Glomerular endothelial cell (primary cell): ENCODE results near the gene C1QTNF1. TPM values are rescaled to one million over a fixed set of nuclear protein-coding genes. Genes with fewer than 3 reads are reported as not detected.

ENCODE experiments used
- DNase-seq: peaks from one replicate; pipeline ENCODE4 v3.0.0-alpha.2; 2011; ENCODE audit warnings: low read depth, low spot score; ENCODE audit errors: extremely low read depth
- total RNA-seq: library from RNA; depleted of rRNA; stranded (reverse); fragments of >200 nt; gene quantifications from 2 replicates; pipeline ENCODE4 v1.2.3, GENCODE V29; 2015

Gene C1QTNF1
- total RNA-seq, 1 donor from 2014 or later: 7.3 TPM

DNA sequence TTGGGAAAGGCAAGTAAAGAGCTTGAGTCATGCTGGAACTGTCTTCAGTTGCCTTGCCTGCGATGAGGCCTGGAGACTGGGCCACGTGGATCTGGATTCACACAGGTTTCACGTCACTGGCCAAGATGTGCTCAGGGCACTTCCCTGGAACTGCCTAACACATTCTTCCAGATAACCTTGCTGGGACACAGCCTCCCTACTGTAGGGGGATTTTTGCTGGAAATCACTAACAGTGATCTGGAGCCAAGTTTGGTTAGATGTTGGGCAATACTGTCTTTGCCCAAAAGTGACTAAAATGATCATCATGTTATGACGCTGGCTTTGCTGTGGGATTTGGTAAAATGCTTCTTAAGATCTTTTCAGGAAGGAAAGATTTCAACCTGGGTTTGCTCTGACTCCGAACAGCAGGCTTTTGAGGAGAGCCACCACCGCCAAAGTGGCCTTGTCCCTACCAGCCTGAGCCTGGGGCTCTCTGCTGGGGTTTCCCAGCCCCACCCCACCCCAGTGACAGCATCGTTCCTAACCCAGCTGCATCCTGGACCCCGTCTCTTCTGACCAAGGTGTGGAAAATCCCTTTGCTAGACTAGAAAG, 14.7 kb downstream of the C1QTNF1 start:
- no peak for DNase-seq

DNA sequence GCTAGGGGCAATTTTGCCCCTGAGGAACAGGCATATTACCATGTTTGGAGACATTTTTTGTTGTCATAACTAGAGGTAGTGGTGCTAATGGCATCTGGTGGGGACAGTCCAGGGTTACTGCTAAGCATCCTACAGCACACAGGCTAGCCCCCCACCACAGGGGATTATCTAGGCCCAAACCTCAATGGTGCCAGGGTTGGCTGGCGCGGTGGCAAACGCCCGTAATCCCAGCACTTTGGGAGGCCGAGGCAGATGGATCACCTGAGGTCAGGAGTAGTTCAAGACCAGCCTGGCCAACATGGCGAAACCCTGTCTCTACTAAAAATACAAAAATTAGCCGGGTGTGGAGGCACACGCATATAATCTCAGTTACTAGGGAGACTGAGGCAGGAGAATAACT, 15.2 kb downstream of the C1QTNF1 start:
- DNase-seq: no peak

DNA sequence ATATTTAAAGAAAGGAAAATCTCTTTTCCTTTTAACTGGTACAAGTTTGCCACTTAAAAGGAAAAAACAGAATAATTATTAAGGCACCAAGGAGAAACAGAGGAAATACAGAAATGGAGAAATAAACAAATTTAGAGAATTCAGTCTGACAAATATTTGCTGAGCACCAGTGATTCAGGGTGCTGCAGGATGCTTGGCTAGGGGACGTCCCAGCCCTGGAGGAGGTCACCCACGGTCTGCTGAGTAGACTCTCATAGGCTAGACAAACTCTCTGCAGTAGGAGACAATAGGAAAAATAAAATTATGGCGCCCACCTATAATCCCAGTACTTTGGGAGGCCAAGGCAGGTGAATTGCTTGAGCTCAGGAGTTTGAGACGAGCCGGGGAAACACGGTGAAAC, 15.9 kb downstream of the C1QTNF1 start:
- no peak for DNase-seq

DNA sequence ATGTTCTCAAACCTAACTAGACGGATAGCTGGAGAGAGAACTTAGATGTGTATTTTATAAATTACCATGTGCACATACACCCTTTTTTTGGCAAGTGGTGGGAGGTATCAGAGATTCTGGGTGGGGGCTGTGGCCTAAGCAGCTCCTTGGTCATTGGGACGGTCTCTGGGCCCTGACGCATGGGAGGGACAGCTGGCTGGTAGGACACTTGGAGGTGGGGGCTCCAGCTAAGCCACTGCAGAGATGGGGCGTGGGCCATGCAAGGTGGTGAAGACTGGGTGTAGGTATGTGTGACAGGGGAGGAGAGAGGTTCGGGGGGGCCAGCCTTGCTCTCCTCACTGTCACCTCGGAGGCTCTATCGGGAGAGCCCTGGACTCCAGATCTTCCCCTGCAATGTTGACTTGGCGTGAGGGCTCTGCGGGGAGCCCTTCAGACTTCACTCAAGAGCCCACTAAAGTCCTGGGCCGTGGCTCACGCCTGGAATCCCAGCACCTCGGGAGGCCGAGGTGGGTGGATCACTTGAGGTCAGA, 17.1 kb downstream of the C1QTNF1 start:
- no peak for DNase-seq

DNA sequence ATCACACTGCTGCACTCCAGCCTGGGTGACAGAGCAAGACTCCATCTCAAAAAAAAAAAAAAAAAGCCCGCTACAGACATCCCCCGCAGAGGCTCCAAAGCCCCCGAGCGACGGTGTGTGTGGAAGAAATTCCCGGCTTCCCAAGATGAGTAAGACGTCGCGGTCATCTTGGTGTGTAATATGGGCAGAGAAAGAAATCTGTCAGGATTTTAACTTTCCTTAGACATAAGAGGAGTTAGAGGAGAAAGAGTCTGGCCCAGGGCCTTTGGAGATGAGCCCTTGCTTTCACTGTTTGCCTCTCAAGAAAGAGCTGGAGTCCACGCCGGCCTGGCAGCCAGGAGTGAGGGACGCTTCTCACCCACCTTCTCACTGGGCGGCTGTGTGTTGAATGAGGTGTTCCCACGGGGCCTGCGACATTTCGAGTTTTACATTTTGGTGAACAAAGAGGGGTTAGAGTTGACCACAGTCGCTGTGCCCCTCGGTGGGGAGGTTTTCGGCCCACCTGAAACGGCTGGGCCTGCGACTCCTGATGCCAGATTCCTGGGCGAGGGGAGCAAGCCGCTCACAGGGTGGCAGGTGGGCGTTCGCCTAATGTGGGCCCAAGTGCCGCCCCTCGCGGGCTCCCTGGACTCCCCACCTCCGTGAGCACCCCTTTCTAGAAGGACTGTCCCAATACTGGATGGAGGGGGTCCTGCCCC, 17.9 kb downstream of the C1QTNF1 start:
- no peak for DNase-seq

DNA sequence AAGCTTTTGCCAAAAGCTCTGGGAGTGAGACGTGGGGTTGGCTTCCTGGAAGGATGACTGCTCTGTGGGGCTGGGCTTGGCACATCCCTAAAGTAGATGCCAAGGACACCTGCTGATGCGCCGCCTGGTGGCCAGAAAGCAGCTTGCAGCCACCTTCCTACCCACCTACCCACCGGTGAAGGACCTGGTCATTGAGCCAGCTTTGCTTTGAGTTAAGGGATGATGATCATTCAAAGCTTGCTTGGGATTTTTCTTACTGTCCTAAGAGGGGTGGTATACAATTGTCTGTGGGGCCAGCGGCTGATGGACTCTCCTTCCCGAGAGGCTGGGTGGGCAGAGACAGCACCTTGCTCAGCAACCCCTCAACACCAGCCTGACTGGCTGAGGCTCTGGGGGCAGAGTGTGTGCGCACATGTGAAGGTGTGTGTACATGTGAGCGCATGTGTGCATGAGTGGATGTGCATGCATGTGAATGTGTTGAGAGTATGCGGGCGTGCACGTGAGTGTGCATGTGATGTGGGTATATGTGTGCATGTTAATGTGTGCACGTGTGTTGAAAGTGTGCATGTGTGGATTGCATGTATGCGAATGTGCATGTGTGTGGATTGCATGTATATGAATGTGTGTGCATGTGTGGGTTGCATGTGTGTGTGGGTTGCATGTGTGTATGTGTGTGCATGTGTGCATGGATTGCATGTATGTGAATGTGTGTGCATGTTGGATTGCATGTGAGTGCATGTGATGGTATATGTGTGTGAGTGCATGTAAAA, 18.6 kb downstream of the C1QTNF1 start:
- DNase-seq: no peak

DNA sequence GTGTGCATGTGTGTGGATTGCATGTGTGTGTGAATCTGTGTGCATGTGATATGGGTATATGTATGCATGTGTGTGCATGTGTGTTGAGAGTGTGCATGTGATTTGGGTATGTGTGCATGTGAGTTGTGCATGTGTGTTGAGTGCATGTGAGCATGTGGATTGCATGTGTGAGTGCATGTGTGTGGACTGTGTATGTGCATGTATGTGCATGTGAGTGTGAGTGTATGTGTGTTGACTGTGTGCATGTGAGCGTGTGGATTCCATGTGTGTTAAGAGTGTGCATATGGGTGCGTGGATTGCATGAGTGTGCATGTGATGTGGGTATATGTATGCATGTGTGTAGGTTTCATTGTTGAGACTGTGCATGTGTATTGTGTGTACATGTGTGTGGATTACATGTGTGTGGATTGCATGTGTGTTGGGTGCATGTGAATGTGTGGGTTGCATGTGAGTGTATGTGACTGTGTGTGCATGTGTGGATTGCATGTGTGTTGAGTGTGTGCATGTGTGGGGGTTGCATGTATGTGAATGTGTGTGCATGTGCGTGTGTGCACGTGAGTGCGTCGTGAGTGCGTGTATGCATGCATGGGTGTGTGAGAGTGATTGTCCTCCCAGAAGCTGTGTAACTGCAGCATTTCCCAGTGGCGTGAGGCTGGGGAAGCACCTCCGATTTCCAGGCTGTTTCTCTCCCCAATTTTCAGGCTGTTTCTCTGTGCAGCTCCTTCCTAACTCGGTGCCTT, 19.4 kb downstream of the C1QTNF1 start:
- no peak for DNase-seq

DNA sequence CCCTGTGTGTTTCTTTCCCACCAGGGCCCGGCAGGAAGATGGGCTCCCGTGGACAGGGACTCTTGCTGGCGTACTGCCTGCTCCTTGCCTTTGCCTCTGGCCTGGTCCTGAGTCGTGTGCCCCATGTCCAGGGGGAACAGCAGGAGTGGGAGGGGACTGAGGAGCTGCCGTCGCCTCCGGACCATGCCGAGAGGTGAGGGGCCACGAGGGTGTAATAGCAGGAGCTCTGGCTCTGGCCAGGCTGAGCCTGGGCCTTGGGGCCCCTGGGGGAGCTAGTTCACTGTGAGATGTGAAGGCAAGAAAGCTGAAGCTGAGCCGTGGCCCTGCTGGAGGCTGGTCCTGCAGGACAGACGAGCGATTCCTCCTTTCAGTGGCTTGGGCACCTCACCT, 20.0 kb downstream of the C1QTNF1 start:
- no peak for DNase-seq

DNA sequence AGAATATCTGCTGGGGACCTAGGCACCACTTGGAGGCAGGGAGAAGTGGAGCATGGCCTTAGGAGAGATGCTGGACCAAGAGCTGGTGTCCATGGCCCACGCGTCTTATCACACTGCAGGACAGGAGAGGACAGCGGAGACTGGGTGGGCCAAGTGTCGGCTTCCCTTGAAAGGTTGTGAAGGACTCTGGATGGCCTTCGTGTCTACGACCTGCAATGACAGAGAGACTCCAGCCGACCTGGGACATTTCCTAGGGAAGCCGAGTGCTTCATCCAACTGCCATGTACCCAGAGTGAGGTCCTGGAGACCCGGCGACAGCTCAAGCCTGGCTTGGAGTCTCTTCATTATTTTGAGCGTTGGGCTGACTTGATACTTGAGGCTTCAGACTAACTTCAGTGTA, 20.5 kb downstream of the C1QTNF1 start:
- DNase-seq: no peak

DNA sequence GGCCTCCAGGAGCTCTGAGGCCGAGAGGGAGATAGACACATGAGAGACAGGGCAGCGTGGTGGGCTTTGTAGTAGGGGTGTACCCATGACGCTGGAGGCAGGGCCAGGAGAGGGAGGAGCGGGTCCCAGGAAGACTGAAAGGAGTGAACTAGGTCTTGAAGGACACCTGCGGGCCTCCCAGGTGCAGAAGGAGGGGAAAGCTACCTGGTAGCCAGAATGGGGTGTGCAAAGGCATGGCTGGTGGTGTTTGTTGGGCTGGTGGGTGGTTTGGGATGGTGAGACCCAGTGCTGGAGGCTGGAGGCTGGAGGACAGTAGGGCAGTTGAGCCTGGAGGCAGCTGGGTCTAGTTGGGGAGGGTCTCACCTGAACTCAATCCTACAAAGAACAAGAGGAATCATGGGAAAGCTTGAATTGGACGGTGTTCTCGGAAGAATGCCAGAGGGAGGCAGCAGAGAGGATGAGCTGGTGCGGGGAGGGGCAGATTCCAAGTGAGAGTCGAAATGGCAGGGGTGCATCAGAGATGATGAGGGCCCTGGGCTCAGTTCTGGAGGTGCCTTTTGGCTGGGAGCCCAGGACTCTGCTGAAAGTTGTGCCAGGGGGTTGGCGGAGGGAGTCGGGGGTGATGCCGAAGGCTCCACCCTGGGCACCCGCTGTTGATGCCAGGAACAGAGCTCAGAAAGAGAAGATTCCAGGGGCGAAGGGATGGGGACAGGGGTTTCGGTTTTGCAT, 21.2 kb downstream of the C1QTNF1 start:
- no peak for DNase-seq

DNA sequence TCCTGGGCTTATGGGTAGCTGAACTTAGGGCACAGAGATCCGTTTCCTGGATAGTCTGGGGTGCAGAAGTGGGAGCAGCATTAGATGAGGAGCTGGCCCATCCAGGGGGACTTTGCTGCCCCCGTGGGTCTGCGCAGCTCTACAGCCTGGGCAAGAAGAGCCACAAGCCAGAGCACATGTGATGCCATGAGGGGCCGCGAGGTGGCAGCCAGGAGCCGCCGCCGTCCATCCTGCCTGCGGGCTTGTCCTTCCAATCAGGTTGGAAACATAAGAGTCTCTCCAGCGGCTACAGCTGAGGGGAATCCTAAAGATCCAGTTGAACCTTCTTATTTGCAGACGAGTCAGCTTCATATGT, 21.9 kb downstream of the C1QTNF1 start:
- DNase-seq: no peak

DNA sequence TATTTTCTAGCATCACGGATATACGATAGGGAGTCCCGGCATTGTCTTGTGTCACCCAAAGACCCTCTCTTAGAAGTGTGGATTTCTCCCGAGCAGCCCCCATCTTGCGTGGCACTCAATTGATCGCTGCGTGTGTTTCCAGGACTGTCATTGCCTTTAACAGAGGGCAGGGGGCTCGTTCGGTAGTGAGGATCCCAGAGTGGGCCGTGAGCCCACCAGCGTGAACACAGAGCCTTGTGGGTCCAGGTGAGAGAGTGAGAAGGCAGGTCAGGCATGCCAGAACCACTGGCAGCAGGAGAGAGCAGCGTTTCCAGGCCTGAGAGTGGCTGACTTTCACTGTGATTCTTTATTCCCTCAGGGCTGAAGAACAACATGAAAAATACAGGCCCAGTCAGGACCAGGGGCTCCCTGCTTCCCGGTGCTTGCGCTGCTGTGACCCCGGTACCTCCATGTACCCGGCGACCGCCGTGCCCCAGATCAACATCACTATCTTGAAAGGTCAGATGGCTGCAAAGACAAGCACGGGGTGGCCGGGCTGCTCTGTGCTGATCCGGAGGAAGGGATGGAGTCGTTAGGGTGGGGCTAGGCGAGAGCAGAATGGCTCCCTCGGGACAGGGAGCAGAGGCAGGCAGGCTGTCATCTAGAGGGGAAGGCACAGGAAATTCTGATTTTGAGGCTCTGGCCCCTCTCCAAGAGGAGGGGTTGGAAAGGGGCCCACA, 22.4 kb downstream of the C1QTNF1 start:
- no peak for DNase-seq

DNA sequence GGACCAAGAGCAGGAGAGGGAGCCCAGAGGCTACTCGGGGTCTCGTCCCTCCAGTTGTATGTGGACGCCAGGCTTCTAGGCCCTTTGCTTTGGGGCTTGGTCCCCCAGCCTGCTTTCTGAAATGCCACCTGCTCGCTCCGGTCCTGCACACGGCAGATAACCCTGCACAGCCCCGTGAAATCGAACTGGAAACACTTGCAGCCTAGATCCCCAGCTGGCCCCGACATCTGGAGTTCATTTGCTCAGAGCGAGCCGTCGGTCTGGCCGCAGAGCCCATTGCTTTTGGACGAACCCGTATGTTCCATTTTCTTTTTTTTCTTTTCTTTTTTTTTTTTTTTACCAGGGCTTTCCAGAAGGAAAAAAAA, 22.9 kb downstream of the C1QTNF1 start:
- no peak for DNase-seq

DNA sequence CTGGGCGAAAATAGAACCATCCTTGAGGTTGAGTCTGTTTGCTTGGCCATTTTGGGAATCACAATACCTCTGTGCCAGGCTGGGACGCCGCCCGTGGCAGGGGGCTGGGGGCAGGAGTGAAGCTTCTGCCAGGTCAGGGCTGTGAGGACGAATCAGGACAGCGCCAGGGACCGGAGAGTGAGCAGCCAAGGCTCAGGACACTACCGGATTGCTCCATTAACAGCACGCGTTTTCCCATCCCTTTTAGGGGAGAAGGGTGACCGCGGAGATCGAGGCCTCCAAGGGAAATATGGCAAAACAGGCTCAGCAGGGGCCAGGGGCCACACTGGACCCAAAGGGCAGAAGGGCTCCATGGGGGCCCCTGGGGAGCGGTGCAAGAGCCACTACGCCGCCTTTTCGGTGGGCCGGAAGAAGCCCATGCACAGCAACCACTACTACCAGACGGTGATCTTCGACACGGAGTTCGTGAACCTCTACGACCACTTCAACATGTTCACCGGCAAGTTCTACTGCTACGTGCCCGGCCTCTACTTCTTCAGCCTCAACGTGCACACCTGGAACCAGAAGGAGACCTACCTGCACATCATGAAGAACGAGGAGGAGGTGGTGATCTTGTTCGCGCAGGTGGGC, 23.4 kb downstream of the C1QTNF1 start:
- no peak for DNase-seq

DNA sequence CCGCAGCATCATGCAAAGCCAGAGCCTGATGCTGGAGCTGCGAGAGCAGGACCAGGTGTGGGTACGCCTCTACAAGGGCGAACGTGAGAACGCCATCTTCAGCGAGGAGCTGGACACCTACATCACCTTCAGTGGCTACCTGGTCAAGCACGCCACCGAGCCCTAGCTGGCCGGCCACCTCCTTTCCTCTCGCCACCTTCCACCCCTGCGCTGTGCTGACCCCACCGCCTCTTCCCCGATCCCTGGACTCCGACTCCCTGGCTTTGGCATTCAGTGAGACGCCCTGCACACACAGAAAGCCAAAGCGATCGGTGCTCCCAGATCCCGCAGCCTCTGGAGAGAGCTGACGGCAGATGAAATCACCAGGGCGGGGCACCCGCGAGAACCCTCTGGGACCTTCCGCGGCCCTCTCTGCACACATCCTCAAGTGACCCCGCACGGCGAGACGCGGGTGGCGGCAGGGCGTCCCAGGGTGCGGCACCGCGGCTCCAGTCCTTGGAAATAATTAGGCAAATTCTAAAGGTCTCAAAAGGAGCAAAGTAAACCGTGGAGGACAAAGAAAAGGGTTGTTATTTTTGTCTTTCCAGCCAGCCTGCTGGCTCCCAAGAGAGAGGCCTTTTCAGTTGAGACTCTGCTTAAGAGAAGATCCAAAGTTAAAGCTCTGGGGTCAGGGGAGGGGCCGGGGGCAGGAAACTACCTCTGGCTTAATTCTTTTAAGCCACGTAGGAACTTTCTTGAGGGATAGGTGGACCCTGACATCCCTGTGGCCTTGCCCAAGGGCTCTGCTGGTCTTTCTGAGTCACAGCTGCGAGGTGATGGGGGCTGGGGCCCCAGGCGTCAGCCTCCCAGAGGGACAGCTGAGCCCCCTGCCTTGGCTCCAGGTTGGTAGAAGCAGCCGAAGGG, 24.2 kb downstream of the C1QTNF1 start:
- DNase-seq: no peak

DNA sequence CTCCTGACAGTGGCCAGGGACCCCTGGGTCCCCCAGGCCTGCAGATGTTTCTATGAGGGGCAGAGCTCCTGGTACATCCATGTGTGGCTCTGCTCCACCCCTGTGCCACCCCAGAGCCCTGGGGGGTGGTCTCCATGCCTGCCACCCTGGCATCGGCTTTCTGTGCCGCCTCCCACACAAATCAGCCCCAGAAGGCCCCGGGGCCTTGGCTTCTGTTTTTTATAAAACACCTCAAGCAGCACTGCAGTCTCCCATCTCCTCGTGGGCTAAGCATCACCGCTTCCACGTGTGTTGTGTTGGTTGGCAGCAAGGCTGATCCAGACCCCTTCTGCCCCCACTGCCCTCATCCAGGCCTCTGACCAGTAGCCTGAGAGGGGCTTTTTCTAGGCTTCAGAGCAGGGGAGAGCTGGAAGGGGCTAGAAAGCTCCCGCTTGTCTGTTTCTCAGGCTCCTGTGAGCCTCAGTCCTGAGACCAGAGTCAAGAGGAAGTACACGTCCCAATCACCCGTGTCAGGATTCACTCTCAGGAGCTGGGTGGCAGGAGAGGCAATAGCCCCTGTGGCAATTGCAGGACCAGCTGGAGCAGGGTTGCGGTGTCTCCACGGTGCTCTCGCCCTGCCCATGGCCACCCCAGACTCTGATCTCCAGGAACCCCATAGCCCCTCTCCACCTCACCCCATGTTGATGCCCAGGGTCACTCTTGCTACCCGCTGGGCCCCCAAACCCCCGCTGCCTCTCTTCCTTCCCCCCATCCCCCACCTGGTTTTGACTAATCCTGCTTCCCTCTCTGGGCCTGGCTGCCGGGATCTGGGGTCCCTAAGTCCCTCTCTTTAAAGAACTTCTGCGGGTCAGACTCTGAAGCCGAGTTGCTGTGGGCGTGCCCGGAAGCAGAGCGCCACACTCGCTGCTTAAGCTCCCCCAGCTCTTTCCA, 25.1 kb downstream of the C1QTNF1 start:
- no peak for DNase-seq

DNA sequence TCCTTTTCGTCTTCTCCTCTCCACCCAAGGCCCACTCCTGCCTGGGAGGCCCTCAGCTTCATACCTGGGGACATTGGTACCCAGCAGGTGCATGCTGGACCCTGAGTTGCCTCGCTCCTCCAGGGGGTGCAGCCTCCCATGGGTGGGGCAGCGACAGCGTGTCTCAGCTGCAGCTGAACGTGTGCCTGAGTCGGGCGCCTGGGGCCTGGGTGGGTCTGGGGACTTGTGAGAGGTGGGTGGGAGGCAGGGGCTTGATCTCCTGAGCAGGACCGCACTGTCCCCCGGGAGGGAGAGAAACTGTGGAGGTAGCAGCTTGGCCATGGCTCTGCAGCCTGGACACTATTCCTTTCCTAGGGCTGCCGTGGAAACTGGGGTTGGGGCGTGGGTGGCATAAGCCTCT, 25.9 kb downstream of the C1QTNF1 start:
- no peak for DNase-seq
